Measurements from ENCODE around the gene OR2T27. TPM values are rescaled to one million over a fixed set of nuclear protein-coding genes. Genes with fewer than 3 reads are reported as not detected.

The OR2T27 gene
- total and polyA plus RNA-seq, 9 of the 15 experiments (the other 6 are each of a cell fraction or from before 2014, with no cell fraction given) = not detected

DNA sequence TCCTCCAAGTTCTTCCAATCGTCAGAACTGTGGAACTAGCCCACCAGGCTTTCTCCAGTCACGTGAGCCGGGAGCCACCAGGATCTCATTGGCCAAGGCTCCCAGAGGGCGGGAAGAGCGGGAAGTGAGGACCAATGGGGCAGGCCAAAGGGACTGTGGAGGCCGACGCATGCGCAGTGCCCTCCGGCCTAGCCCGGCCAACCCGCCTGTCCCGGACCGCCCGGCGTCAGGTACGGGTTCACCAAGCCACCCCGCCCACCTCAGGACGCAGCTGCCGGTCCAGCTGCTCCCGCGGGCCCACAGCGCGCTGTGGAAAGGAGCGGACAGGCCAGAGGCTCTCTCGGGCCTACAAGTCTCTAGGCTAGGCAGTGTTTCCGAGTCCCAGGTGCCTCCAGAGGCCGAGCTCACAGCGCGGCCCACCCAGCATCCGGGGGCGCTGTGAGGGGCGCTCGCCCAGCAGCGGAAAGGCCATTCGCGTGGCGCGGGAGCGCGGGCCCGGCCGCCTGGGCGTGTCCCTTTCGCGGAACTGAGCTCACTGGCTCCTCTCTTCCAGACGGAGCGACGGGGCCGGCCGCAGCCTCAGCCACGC lies 36.3 kb upstream of the OR2T27 start (continued):
- TF ChIP-seq, protein P1, sequence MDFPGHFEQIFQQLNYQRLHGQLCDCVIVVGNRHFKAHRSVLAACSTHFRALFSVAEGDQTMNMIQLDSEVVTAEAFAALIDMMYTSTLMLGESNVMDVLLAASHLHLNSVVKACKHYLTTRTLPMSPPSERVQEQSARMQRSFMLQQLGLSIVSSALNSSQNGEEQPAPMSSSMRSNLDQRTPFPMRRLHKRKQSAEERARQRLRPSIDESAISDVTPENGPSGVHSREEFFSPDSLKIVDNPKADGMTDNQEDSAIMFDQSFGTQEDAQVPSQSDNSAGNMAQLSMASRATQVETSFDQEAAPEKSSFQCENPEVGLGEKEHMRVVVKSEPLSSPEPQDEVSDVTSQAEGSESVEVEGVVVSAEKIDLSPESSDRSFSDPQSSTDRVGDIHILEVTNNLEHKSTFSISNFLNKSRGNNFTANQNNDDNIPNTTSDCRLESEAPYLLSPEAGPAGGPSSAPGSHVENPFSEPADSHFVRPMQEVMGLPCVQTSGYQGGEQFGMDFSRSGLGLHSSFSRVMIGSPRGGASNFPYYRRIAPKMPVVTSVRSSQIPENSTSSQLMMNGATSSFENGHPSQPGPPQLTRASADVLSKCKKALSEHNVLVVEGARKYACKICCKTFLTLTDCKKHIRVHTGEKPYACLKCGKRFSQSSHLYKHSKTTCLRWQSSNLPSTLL (IDR thresholded peaks at IDR 0.05) = no peak
- TF ChIP-seq CXXC5 (CRISPR knock-in tag; IDR thresholded peaks at IDR 0.05) = peak; percentile 86
- no peak for TF ChIP-seq HIVEP1 (CRISPR knock-in tag; IDR thresholded peaks at IDR 0.05)
- TF ChIP-seq, protein P2, sequence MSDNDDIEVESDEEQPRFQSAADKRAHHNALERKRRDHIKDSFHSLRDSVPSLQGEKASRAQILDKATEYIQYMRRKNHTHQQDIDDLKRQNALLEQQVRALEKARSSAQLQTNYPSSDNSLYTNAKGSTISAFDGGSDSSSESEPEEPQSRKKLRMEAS (CRISPR knock-in tag; IDR thresholded peaks at IDR 0.05) = peak; percentile 91
- no peak for TF ChIP-seq NBN (IDR thresholded peaks at IDR 0.05; ENCODE audit: low read depth)
- no peak for TF ChIP-seq ZNF354B (CRISPR knock-in tag; IDR thresholded peaks at IDR 0.05)
- TF ChIP-seq, protein P3, sequence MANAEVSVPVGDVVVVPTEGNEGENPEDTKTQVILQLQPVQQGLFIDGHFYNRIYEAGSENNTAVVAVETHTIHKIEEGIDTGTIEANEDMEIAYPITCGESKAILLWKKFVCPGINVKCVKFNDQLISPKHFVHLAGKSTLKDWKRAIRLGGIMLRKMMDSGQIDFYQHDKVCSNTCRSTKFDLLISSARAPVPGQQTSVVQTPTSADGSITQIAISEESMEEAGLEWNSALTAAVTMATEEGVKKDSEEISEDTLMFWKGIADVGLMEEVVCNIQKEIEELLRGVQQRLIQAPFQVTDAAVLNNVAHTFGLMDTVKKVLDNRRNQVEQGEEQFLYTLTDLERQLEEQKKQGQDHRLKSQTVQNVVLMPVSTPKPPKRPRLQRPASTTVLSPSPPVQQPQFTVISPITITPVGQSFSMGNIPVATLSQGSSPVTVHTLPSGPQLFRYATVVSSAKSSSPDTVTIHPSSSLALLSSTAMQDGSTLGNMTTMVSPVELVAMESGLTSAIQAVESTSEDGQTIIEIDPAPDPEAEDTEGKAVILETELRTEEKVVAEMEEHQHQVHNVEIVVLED (CRISPR knock-in tag; IDR thresholded peaks at IDR 0.05) = no peak
- no peak for TF ChIP-seq NR2C2 (CRISPR knock-in tag; IDR thresholded peaks at IDR 0.05)
- TF ChIP-seq NR2C2 (tag; IDR thresholded peaks at IDR 0.05) = peak; percentile 42
- TF ChIP-seq, protein P4, sequence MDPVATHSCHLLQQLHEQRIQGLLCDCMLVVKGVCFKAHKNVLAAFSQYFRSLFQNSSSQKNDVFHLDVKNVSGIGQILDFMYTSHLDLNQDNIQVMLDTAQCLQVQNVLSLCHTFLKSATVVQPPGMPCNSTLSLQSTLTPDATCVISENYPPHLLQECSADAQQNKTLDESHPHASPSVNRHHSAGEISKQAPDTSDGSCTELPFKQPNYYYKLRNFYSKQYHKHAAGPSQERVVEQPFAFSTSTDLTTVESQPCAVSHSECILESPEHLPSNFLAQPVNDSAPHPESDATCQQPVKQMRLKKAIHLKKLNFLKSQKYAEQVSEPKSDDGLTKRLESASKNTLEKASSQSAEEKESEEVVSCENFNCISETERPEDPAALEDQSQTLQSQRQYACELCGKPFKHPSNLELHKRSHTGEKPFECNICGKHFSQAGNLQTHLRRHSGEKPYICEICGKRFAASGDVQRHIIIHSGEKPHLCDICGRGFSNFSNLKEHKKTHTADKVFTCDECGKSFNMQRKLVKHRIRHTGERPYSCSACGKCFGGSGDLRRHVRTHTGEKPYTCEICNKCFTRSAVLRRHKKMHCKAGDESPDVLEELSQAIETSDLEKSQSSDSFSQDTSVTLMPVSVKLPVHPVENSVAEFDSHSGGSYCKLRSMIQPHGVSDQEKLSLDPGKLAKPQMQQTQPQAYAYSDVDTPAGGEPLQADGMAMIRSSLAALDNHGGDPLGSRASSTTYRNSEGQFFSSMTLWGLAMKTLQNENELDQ (CRISPR knock-in tag; IDR thresholded peaks at IDR 0.05; ENCODE audit: borderline replicate concordance) = peak; percentile 92; the same call in 1 of the 2 replicates
- peak; percentile 84 for TF ChIP-seq NFYB (IDR thresholded peaks at IDR 0.05; ENCODE audit: extremely low read depth, insufficient read length)
- 0 out of 2 replicates have a peak, but pooled peaks have one; percentile 57 for TF ChIP-seq E2F3 (CRISPR knock-in tag; IDR thresholded peaks at IDR 0.05)
- TF ChIP-seq CTBP1 (IDR thresholded peaks at IDR 0.05; ENCODE audit: borderline replicate concordance) = peak; percentile 24; the same call in 1 of the 2 replicates
